ENCODE results near the gene ZIC5.

- TF ChIP-seq LARP7 (IDR thresholded peaks at IDR 0.05) (no peak), ZNF639 (CRISPR knock-in tag; conservative IDR thresholded peaks at IDR 0.05 in 1 of 2, IDR thresholded peaks at IDR 0.05 in 1 of 2) (no peak), JUND (IDR thresholded peaks at IDR 0.05; ENCODE audit: borderline replicate concordance, low read depth, low read length) (no peak), JUND (tag; IDR thresholded peaks at IDR 0.05; ENCODE audit: borderline replicate concordance, low read depth, low read length) (no peak), XRCC5 (IDR thresholded peaks at IDR 0.05; ENCODE audit: low read depth, low read length) (no peak), JUN (IDR thresholded peaks at IDR 0.05; ENCODE audit: borderline replicate concordance, low read depth, low read length) (no peak), JUN (CRISPR knock-in tag; IDR thresholded peaks at IDR 0.05; ENCODE audit: borderline replicate concordance) (no peak)
- TF ChIP-seq, protein P1, sequence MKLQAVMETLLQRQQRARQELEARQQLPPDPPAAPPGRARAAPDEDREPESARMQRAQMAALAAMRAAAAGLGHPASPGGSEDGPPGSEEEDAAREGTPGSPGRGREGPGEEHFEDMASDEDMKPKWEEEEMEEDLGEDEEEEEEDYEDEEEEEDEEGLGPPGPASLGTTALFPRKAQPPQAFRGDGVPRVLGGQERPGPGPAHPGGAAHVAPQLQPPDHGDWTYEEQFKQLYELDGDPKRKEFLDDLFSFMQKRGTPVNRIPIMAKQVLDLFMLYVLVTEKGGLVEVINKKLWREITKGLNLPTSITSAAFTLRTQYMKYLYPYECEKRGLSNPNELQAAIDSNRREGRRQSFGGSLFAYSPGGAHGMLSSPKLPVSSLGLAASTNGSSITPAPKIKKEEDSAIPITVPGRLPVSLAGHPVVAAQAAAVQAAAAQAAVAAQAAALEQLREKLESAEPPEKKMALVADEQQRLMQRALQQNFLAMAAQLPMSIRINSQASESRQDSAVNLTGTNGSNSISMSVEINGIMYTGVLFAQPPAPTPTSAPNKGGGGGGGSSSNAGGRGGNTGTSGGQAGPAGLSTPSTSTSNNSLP (IDR thresholded peaks at IDR 0.05; ENCODE audit: borderline replicate concordance, low read depth, low read length), result no peak
Observed at GRCh38 chr13:99923877-99924582, 47.5 kb downstream of the ZIC5 start.

Data from K562 (cell line).